Activated CD8-positive, alpha-beta memory T cell treated with anti-CD3 and anti-CD28 coated beads for 1 hour (primary cell): Measurements from ENCODE around the gene NOTCH2.
"Not testable (repeated sequence)": the region's sequence is repeated elsewhere in the genome, so short reads cannot be mapped to it uniquely, and the experiment has no call there.

Experiments
- DNase-seq, 2 donors: peaks; one replicate each; pipeline ENCODE4 v3.0.0-alpha.2; 2020; ENCODE audit warnings: low read depth in 1 of 2; ENCODE audit errors: extremely low read depth in 1 of 2

Gene NOTCH2

DNA sequence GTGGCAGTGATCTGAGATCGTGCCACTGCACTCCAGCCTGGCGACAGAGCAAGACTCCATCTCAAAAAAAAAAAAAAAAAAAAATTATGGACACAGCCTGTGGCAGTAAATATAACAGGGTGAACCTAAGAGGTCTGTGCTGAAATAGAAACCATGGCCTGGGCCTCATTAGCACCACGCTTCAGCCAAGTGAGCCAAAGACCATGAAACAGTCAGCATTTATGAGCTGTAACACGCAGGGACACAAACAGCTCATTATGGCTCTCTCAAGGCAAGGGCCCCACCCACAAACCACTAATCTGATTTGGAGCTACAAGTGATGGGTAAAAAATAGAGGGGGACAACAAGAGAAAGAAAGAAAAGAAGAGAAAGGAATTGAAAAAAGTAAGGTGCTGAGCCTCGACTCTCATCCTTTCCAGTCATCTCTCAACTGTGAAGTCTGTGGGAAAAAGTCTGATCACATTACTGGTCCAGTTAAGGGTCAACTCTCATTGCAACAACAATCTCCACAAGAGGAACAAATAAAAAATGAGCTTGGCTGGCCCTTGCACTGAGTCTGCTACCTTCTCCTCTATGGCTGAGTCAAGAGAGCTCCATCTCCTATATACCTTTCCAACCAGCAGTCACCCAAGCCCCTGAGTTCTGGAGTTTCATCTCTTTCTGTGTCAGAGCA is 93.7 kb downstream of the NOTCH2 start:
- DNase-seq = not testable (repeated sequence)

DNA sequence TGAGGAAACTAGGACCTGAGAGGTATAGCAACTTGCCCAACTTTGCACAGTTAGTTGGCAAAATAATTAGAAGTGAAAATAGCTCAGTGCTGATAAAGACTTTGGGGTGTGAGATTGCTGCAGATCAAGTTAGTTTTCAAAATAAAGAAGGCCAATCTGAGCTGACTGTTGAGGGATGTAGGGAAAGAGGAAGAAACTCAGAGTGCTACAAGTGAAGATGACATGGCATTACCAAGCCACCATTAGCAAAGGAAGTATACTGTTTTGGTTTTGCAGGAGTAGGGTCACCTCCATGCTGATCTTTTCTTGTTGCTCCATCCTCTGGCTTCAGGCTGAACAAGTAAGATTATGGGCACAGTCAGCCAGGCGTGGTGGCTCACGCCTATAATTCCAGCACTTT is 94.5 kb downstream of the NOTCH2 start:
- DNase-seq = no peak

DNA sequence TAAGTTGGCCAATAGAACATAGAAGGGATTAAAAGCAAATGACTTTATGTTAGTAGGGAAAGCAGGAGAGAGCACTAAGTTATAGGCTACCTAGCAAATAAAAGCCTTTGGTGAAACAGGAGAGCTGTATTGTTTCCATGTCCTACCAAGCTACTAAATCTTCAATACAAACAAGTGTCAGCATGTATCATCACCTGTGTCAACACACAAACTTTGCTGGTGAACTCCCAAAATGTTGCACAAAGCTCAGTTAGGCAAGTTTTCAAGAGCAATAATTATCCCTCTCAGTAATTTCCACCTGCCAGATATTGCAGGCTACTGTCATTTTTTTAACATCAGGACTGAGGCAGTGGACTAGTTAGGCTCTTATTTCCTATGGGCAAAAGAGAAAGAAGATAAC is 95.4 kb downstream of the NOTCH2 start:
- DNase-seq = no peak

DNA sequence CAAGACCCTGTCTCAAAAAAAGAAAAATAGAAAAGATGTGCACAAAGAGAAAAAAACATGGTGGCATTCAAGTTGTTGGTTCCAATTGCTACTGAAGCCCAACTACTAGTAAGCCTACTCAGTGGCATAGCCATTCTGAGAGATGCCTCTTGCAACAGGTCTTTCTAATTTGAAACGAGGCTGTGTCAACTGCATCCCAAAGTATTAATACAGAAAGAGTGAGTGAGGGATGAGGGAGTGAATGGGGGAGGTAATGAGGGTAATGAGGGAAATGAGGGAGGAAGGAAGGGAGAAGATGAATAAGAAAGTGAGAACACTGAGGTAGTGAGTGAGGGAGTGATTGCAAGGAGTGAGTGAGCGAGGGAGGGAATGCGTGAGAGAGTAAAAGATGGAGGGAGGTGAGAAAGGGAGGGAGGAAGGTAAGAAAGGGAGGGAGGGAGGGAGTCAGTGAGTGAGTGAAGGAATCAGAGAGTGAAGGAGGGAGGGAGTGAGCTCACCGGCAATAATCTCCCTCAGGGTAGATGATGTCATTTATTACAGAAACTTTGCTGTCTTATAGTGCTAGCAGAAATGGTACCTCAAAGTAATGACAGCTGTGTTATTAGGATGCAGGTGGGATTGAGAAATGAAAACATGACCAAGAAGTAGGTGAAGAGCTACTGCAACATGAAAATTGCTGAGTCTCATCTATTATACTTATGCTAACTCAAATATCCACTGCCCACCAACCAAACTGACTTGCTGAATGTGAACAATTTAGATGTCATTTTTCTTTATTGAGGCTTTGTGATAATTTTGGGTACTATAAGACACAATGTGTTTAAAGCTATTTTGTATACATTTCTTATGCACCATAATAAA is 97.5 kb downstream of the NOTCH2 start:
- no peak for DNase-seq

DNA sequence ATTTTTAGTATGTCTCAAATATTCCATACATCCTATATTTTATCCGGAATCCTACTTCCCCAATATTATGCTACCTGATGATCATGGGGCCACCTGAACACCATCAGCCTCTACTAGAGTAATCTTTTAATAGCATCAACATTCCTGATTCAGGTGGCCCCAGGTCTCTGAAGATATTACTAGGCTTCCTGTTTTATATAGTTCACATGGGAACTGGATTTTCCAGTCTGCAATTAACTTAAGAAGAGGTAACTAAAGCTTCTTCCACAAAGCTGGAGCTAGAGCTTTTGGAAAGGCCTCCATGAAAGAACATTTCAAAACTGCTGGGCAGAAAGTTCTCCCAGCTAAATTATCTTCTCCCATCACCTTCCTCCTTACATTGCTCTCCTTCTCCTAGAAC is 100.9 kb downstream of the NOTCH2 start:
- DNase-seq = no peak

DNA sequence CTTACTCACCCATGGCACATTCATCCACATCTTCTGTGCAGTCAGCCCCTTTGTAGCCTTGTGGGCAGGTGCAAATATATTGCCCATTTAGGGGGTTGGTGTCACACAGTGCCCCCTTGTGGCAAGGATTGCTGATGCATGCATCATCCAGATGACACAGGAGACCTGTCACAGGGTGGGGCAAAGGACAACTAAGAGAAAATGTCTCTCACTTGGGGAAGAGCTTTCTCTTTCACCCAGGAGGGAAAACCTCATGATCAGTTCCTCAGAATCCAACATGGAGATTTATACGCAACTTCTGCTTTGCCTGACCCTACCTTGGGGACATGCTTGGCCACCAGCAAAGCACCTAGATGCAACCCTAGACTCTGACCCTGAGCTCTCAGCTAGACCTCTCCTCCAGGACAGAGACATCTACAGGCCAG is 101.4 kb downstream of the NOTCH2 start:
- peak; percentile 33 to 56 for DNase-seq

DNA sequence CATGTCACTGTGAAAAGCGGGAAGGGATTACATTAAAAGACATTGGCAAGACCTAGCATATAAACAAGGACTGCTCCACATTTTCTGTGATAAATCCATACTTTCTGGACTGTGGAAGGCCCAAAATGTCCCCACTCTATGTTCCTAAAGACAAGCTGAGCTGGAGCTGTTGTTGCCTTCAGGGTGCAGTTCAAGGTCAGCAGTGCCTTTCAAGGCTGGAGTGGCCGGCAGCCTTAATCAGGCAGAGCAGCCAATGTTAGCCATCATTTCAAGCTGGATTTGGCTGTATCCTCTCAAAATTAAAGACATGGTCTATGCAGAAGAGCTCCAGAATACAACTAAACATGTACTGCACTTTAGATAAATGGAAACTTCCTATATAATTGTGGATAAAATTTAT is 102.8 kb downstream of the NOTCH2 start:
- no peak for DNase-seq

DNA sequence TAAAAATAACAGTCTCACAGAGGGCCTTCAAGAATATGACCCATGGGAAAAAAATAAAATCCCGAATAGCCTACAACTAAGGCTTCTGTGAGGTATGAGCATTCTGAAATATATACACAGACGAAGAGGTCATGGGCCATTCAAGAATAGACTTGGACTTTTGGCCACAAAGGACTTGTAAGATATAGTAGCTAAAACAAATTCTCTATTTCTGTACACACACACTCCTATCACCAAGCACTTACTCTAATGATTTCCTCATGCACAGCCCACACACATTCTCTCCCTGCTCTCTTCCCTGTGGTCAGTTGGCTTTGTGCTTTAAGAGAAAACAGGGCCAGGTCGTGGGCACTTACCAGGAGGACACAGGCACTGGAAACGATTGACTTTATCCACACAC is 103.4 kb downstream of the NOTCH2 start:
- no peak for DNase-seq

DNA sequence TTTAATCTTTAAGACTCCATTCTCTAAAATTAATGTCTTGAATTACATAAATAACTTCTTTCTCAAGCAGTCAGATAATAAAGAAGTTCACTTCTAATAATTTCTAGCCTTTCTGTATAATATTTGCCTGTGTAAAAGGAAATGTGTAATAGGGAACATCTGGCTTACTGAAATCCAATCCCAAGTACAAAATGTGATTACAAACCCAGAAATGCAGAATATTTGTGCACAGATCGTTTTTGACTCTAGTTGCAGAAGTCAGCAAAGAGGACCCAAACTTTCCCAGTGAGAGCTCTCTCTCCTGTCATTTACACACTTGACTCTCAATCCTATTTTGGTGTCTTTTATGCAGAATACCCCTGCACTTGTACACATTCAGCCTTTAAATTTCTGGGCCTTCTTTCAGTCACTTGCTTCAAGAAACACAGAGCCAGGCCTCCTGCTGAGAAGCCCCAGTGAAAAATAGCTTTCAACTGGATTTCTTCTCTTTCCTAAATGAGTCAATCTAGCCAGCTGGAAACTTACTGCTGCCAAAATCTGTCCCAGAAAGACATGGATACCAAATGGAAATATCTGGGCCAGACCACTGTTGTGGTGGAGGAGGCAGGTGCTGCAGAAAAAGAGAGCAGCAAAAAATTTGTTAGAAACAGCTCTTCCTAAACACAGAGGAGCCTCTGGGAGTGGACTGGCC is 104.6 kb downstream of the NOTCH2 start:
- no peak for DNase-seq

DNA sequence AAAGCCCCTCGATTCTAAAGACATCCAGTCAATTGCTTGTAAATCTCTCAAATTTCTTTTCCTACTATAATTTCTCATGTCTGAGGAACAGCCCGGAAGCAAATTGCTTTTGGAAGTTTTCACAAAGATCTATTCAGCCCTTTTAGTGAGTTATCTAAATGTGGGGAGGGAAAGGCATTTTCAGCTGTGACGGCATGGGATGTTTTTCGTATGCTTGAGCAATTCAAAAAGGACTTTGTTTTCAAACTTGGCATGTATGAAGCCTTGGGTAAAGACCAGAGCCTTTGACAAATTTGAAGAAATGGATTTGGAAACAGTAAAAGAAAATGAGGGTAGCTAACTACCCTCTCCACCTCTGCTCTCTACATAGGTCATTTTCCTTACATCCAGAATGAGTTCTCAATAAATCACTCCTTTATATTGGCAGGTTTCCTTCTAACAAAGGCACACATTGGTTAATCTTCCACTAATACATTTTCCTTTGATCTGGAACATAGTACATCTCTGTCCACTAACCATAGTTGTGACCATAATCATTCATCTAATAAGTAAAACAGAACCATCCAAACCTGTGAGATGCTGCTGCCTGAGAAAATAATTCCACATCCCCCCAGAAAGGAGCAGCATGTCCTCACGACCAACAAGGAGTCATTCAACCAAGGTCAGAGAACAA is 107.0 kb downstream of the NOTCH2 start:
- no peak for DNase-seq

DNA sequence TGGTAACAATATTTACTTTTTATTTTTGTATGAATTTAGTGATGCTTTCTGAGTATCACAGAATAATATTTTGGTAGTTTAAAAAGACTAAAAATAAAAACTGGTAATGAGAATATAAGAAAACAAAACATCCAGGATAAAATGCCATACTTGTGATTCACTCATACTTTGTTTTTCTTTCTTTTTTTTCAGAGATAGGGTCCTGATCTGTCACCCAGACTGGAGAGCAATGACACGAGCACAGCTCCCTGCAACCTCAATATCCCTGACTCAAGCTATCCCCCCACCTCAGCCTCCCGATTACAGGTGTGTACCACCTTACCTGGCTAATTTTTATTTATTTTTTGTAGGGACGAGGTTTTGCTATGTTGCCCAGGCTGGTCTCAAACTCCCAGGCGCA is 109.0 kb downstream of the NOTCH2 start:
- DNase-seq = no peak

DNA sequence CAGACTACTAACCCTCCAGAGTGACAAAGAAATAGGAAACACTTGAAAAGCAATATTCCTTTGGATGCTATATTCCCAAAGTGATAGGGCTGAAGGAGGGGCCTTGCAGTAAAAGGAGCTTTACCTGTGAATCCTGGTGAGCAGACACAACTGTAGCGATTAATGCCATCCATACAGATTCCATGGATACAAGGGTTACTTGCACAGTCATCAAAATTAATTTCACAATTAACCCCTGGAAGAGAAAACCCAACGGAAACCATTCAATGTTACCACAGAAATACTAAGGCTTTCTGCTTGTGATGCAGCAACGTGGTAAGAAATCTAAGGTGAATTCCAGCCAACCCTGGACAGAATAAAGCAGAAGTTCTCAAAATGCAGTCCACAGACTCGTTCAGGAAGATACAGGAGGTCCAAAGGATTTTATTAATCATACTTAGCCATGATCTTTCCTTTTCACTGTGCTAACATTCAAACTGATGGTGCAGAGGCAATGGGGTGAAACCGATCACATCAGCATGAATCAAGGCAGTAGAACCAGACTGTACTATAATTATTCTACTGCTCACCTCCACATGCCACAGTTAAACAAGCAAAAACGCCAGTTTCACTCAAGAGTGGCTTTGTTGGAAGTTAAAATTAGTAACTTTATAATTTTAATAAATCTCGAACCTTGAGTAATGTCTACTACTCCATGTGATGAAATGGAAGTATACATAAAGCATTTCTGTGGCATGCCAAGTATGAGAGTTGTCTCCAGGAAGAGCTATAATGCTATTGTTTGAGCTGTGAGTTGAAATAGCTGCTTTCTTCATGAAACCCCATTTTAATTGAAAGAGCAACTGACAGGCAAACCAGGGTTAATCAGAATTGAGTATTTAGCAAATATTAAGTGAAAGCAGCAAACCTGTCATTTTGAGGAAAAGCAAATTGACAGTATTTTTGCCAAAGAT is 109.9 kb downstream of the NOTCH2 start:
- no peak for DNase-seq

DNA sequence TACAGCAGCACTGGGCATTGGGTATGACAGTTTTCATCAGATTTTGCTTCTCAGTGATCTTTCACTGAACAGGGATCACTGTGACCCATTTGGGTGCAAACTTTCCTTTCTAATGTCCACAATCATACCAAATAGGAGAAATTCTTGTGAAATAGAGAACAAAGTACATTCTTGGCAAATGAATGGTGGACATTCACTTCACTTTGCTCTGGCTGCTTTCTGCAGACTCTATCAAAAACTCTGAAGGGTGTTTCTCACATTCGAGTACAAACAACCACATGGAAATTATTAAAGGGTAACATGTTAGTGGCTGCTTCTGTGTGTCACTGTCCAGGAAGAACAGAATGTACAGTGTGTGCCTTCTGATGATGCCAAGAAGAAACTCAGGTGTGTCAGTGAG is 111.2 kb downstream of the NOTCH2 start:
- no peak for DNase-seq

DNA sequence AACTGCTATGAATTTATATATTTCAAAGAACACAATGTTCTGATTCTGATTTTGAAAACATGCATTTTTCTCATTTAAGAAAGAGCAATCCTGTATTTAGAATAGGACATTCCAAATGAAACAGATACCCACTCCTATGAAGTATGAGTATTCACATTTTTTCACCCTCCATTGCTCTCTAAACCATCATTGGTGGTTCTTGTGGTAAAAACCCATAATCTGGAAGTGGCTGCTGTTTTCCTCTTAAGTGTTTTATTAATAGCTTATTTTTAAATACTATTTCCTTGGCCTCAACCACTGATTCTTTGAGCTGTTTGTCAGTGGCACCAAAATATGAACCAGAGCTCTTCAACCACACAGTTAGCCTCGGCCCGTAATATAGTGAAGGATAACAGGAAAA is 113.2 kb downstream of the NOTCH2 start:
- no peak for DNase-seq

DNA sequence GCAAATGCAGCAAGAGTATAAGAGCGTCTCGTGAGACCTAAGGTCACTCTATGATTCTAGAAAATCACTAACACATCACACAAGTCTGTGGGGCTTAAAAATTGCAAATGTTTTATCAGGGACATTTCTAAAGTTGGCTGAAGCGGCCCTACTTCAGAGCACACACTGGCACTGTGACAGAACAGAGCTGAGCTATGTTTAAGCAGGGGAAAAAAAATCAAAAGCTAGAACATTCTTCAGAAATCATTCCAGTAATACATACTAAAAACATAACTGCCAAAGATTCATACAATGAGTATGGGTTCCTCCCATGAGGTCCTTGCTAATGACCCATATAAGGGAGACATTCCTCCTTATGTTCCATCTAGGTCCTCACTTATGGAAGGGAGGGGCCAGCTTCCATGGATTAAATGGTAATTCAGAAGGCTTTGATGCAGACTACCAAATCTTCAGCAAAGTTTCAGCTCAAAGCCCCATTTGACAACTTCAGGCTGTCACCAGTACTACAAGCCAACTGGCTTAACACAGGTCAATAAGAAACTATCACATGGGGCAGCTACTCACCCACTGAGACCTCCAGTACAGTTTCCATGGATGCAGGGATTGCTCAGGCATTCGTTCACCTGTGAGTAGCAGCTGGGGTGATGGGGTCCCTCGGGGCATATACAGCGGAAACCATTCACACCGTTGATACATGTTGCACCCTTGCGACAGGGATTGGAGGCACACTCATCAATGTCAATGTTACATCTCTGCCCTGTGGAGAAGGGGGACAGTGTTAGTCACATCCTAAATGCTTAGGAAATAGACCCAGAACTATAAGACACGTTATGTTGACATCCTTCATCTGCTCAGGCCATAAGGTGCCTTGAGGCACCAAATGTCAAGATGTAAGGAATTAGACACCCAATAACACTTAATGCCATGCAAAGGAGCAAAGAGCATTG is 114.7 kb downstream of the NOTCH2 start:
- no peak for DNase-seq

DNA sequence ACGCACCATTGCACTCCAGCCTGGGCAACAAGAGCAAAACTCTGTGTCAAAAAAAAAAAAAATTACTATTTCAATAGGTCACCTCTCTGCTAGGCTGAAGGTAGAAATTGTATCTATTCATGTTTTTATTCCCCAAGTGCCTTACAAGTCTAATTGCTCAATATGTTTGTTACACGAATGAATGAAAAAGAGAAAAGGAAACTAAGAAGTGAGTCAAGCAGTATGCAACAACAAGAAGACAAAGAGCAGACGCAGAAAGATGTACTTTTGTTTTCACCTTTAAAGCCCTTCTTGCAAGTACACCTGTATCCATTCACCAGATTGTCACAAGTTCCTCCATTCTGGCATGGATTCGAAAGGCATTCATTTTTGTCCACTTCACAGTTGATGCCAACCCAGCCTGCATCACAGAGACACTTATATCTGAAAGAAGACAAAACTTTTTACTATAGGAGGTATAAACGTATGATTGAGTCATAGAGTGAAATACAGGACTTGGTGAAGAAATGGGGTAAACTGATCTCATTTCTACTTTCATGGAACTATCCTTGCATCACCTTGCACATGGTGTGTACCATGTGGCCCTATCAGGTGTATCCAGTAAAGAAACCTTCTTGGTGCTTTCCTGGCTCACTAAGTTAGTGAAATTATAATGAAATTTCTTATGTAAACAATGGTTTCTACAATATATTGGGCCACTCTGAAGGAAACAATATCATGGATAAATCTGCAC is 116.0 kb downstream of the NOTCH2 start:
- DNase-seq = no peak

DNA sequence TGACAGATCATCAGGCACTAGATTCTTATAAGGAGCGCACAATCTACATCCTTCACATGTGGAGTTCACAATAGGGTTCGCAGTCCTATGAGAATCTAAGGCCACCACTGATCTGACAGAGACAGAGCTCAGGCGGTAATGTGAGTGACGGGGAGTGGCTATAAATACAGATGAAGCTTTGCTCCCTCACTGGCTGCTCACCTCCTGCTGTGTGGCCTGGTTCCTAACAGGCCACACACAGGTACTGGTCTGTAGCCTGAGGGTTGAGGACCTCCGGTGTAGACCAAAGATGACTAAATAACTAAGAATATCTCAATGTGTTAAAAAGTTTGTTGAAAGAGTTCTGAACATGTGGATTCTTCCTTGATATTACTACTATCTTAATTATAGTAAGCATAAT is 117.0 kb downstream of the NOTCH2 start:
- no peak for DNase-seq
